ENCODE results near the gene MORF4L1.

DNA sequence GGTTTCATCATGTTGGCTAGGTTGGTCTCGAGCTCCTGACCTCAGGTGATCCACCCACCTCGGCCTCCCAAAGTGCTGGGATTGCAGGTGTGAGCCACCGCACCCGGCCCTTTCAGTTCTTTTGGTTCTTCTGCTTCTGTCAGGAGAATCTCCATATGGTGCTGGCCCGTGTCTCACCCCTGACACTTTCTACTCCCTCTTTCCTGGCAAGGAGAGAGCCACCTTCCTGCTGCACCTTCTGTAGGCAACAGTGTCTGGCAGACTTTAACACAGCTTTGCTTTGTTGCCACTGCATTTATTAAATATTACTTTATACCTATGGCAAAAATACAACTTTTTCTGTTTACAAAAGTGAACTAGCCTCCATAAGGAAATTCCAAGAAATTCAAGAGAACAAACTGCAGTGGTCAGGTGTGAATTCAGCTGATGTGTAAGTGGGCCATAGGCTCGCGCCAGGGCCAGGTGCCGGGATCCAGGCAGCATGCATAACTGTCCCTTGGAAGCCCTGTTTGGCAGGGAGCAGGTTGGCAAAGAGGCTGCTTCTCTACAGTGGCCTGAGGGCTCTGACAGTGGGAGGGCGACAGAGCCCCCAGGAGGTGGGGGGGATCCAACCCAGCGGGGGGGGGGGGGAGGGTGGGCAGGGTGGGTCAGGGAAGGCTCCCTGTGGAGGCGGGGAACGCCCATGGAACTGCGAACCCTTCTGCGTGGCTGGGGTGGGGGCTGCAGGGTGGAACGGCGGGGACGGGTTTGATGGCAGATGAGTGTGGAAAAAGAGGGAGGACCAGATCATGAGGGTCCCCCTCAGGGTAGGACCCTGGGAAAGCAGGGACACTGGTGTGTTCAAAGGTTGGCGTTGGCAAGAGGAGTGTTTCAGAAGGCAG lies 51.0 kb downstream of the MORF4L1 start:
- TF ChIP-seq, protein P1, sequence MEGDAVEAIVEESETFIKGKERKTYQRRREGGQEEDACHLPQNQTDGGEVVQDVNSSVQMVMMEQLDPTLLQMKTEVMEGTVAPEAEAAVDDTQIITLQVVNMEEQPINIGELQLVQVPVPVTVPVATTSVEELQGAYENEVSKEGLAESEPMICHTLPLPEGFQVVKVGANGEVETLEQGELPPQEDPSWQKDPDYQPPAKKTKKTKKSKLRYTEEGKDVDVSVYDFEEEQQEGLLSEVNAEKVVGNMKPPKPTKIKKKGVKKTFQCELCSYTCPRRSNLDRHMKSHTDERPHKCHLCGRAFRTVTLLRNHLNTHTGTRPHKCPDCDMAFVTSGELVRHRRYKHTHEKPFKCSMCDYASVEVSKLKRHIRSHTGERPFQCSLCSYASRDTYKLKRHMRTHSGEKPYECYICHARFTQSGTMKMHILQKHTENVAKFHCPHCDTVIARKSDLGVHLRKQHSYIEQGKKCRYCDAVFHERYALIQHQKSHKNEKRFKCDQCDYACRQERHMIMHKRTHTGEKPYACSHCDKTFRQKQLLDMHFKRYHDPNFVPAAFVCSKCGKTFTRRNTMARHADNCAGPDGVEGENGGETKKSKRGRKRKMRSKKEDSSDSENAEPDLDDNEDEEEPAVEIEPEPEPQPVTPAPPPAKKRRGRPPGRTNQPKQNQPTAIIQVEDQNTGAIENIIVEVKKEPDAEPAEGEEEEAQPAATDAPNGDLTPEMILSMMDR (IDR thresholded peaks at IDR 0.05; ENCODE audit: insufficient read depth, low read depth, low read length): no peak
- TF ChIP-seq EZH2 (IDR thresholded peaks at IDR 0.05; ENCODE audit: insufficient read depth, low read length): no peak
